GM21360 (cell line): ENCODE results near the gene CISH.

Source experiments
- ATAC-seq: cut with Tn5 transposase; IDR thresholded peaks from one replicate; pipeline ENCODE4 v1.9.1; 2021; ENCODE audit warnings: mild to moderate bottlenecking, moderate library complexity; ENCODE audit not compliant: unreplicated experiment

The CISH gene, protein sequence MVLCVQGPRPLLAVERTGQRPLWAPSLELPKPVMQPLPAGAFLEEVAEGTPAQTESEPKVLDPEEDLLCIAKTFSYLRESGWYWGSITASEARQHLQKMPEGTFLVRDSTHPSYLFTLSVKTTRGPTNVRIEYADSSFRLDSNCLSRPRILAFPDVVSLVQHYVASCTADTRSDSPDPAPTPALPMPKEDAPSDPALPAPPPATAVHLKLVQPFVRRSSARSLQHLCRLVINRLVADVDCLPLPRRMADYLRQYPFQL

GRCh38 chr3:50611464-50612233 is at the start of gene CISH:
CISH (minus strand) TSS chr3:50611774; CDS start chr3:50611650, 124 bp downstream.
- peak; percentile 56 for ATAC-seq

GRCh38 chr3:50660386-50660785 is 48.8 kb upstream of the CISH start:
- ATAC-seq, result no peak

DNA sequence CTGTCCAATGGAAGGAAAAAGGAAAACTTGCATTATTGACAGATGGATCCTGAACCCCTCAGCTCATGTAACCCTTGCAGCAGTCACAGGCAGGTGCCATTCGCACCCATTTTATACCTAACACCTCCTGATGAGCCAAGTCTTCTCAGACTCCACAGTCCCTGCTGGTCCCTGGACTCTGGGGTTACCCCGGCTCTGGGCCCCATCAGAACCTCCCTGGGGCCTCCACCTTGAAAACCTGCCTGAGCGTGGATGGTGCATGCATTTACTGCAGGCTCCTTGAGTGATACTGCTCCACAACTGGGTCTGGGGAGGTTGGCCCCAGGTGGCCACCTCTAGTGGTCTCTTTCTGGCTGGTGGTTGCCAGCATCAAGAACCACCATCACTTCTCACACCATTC is 47.3 kb upstream of the CISH start:
- ATAC-seq, result no peak

DNA sequence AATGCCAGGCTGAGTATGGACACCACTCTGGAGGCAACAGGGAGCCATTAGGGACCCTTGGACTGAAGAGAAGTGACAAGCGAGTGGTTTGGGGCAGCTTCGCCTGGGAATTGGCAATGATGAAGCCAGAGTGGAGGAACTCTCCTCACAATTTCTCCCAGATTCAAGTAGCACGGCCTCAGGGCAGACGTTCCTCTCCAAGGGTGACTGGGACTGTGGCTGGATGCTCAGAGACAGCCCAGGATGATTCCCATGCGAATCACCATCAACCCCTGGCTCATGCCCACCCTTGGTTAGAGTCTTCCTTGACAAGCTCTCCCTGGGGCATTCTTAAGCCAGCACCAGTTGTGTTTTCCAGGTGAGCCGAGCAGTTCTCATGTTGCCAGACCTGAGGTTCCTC is 46.8 kb upstream of the CISH start:
- ATAC-seq, result no peak

GRCh38 chr3:50657816-50658215 is 46.2 kb upstream of the CISH start:
- ATAC-seq, result no peak

- ATAC-seq, result no peak
Measured at GRCh38 chr3:50657407-50657806, 45.8 kb upstream of the CISH start.

DNA sequence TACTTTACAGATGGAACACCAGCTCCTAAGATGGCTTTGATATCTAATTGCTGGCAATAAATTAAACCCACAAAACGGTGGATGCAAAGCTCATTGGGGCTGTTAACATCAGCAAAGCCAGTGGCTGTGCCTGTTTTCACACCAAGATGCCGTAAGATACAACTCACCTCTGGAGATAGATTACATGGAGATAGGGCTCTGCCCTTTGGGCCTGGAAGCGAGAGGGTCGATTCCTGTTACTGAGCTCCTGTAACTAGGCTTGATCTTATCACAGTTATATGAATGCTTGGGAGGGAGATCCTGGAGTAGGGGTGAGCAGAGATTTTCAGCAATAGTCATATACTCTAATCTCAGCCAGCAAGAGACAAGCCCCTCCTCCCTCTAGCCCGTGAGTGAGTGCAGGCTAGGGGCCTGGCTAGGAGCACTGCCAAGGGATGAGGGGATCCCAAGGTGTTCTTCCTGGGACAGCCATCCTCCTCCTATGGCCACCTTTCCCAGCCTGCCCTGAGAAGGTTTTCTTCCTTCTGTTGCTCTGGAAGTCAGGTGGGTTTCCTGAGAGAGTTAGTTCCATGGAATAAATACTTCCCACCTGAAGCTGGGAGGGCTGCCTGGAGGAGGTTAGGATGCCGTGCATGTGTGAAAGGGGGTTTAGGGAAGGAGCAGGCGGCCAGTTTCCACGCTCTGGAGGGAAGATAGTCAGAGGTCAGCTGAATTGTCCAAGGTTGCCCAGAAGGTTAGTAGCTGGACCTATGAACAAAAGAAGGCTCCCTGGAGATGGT is 45.0 kb upstream of the CISH start:
- no peak for ATAC-seq

- ATAC-seq, result no peak
Measured at GRCh38 chr3:50655009-50655830, 43.6 kb upstream of the CISH start.

- no peak for ATAC-seq
Measured at GRCh38 chr3:50653937-50654595, 42.5 kb upstream of the CISH start.

- ATAC-seq, result no peak
Measured at GRCh38 chr3:50652709-50653108, 41.1 kb upstream of the CISH start.

- no peak for ATAC-seq
Measured at GRCh38 chr3:50651920-50652529, 40.5 kb upstream of the CISH start.

DNA sequence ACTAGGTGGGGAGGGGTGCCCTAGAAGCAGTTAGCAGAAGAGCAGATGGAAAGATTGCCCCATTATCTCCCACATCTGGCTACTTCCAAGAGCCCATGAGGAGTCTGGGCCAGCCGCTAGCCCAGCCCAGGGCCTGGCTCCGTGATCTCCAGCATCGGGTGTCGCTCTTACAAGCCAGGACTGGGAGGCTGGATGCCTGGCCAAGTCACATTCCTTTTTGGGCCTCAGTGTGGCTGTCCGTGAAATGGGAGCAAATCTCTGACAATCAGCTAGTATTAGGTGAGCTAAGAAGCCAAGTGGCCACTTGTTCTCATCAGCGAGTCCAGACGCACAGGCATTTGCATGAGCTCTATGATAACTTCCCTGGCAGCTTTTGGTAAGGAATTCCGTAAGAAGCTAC is 39.9 kb upstream of the CISH start:
- ATAC-seq, result no peak

DNA sequence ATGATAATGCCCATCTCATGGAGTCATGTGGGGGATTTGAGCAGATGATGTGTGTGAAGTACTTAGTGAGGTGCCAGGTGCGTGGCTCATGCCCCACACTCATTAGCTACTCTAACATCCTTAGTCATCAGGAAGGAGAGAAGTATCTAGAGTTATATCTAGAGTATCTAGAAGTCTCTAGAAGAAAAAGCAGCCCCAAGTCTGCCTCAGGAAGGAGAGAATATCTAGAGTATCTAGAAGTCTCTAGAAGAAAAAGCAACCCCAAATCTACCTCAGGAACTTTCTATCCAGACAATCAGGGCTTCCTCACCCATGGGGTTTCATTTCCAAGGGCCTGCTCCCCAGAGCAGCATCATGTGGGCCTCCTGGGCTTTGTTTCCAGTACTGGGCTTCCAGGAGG is 38.4 kb upstream of the CISH start:
- ATAC-seq, result no peak

GRCh38 chr3:50649451-50649931 is 37.9 kb upstream of the CISH start:
- no peak for ATAC-seq

DNA sequence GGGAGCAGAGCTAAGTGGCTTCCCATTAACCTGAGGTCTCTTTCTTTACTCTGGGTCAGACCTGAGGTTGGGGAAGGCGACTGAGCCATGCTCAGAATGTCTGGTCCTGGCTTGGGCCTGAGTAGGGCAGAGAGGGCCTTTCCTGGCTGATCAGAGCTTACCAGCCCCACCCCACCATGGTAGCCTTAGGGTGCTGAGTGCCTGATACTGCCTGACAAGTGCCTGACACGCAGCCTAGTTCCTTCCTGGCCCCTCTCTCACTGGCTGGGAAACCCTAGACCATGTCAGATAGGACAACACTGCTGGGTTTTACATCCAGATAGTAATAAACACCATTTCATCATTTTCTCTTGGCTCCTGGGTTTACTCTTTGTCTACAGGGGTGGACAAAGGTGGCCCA is 37.4 kb upstream of the CISH start:
- ATAC-seq, result no peak

DNA sequence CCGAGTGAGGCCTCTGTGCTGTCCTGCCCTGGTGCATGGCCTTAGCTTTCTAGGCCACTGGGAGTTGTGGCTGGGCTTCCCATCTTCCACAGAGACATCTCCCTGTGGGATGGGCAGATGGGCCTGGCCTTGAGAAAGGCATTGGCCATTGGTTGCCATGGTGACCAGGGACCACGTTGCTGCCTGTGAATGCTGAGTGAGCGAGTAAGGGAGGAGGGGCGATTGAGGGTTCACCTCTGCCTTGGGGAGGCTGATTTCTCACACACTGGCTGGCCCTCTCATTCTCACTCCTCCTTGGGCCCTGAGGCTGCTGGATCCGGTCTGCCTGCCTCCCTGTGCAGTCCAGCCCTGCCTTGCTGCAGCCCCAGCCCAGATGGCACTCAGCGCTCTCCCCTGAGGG is 36.7 kb upstream of the CISH start:
- ATAC-seq, result no peak

GRCh38 chr3:50645378-50645777 is 33.8 kb upstream of the CISH start:
- ATAC-seq, result no peak

- ATAC-seq, result no peak
Measured at GRCh38 chr3:50644561-50644960, 33.0 kb upstream of the CISH start.

DNA sequence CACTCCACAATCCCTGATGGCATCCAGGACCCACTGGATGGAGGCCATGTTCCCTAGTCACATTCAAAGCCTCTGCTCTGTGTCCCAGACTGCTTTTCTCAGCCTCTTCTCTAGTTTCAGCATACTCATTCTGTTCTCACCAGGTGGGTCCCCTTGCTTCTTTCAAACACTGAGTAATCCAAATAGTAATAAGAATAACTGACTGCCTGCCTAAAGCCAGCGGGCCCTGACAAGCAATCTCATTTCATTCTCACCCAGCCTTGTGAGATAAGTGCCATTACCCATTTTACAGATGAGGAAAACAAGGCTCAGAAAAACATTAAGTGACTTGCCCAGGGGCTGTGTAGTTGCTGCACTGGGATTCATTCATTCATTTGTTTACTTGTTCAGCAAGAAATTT is 30.8 kb upstream of the CISH start:
- ATAC-seq, result no peak

GRCh38 chr3:50639055-50639494 is 27.5 kb upstream of the CISH start:
- ATAC-seq, result no peak
